Right hindlimb (tissue), 1 donor: ENCODE data around the gene FRS2.

Experiments used
- DNase-seq: peaks from one replicate; pipeline ENCODE4 v3.0.0-alpha.2; 2018

Gene FRS2

DNA sequence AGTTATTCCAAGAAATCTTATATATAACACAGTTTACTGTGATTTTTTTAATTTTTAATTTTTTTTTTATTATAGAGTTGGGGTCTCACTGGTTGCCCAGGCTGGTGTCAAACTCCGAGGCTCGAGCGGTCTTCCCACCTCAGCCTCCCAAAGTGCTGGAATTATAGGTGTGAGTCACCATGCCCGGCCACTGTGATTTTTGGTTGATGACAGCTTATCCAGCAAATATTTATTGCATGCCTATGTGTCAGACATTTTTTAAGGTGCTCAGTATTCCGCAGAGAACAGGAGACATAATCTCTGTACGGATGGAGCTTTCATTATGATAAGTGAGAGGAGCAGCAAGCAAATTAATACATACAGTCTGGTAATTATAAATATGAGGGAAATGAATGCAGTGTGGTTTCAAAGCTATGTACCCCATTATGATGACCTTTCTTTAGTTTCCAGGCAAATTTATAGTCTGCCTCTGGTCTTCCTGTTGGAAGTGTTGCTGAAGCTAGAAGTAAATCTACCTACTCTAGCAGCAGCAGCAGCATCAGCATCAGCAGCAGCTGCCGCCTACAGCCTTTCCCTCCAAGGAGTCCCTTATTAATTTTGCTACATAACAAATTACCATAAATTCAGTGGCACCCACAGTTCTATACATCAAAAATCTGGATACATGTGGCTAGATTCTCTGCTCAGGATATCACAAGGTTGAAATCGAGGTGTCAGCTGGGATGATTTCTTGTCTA is 32.3 kb downstream of the FRS2 start:
- no peak for DNase-seq

DNA sequence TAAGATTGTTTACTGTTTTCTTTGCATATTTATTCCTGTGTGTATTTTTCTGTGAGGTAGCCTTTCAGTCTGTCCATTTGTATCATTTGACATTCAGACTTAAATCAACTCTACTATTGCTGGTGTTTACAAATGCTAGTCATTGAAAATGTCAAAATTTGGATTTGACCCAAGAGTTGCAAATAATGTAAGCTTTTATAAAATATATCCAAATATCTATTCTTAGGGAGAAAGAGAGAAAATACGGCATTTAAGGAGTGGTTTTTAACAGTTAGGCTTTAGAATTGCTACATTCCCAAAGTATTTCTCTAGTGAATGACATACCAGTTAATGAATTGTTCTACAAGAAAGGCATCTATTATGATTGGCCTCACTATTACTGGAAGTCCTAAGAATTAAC is 37.9 kb downstream of the FRS2 start:
- DNase-seq: no peak

DNA sequence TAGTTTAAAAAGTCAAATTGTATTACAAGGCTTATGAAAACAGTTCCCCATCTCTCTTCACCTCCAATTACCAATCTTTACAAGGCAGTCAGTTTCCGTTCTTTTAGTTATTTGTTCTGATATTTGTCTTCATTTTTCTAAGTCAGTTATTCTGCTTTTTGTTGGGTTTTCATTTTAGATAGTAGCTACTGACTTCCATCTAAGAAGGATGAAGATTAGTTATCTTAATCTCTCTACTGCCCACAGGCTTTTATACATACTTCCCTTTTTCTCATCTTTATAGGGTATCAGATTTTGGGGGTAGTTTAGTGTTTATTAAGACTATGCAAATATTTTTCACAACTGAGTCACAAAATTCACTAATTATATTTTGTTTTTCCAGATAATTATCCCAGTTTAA is 38.4 kb downstream of the FRS2 start:
- no peak for DNase-seq

DNA sequence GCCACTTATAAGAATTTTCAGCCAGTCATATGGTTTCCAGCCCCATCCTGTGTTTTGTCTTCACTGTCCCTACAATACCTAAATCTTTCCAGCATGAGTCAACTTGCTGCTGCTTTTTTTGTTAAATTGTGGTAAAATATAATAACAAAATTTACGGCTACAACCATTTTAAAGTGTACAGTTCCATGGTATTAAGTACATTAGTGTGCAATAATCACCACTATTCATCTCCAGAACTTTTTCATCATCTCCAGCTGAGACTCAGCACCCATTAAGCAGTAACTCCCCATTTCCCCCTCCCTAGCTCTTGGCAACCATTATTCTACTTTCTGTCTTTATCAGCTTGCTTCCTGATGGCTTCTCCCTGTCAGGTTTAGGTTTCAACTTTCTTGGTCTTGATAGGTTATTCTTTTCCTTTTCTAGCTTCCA is 39.1 kb downstream of the FRS2 start:
- no peak for DNase-seq

DNA sequence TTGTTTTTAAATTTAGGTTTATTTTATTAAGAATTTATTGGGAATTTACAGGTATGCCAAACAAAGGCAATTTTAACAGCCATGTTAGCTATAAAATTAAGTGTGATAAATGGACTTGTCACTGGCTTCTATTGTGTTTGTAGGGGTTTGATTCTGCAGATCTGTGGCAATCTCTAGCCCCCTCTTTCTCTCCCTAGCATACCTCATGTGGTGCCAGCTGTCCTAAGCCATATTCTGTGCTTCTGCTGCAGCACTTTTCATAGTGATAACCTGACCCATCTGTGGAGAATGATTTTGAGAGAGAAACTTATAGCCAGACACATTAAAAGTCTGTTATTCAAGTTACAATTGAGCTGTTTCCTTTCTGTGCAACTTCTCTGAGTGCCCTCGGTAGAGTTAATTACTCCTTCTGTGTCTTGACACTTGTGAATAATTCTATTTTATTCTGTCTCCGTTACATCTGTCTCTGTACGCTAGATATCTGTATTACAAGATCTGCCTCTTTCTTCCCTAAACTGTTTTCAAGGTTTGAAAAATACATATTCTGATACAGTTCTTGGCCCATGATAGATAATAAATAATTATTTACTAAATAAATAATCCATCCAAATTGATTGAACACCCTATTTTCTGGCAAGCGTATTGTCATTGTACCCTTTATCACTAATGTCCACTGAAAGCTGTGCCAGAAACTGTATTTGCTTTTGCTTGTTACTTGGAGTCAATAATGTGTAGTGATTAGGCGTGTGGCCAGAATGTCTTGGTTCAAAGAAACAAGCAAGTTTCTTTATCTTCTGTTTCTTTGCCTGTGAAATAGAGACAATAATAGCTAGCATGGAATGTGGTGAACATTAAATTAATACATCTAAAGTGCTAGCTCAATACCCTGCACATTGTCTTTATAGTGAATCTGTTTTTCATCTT is 40.0 kb downstream of the FRS2 start:
- DNase-seq: no peak

DNA sequence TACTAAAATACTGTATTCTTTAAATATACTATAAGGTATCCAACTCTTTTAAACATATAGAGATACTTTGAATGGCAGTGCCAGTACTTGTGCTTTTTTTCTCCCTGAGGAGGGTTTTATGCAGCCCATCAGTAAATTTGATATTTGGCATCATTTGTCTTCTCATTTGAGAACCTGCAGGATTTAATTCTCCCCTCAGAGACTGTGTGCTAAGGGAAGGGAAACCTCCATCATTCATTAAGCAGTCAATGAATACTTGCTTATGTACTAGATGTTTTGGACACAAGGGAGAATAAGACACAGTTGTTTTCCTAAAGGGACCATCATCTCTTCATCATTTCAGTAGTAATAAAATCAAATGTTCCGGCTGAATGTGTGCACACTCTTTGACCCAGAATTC is 40.8 kb downstream of the FRS2 start:
- no peak for DNase-seq

DNA sequence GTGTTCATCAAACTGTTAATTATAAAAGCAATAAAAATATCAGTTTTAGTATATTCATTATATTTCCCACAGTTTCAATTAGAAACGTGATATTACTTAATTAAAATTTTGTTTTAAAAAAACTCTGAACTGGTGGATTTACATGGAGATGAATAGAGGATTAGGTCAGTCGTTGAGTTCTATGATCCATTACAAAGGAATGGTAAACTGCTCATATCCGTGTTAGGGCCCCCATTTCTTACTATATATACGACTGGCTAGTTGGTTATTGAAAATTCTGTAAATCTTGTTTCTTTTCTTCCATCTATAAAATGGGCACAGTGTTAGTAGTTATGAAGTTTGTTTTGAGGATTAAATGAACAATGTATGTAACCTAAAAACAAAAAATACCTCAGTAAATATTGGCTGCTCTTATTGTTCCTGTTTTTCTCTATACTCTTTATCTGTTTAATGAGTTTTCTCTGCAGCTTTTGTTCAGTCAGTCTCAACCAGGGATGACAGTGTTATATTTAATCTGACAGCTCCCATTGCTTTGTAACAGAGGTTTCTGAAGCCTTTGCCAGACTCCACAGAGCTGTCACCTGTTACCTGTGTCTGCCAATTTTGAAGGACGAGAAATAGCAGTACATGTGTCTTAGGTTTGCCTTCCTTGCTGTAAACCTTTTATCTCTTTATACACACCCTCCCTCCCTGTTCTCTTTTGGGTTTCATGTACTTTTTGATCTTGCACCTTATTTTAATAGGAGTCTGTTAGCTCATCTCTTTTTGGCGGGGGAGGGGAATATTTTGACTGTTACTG is 41.5 kb downstream of the FRS2 start:
- no peak for DNase-seq

DNA sequence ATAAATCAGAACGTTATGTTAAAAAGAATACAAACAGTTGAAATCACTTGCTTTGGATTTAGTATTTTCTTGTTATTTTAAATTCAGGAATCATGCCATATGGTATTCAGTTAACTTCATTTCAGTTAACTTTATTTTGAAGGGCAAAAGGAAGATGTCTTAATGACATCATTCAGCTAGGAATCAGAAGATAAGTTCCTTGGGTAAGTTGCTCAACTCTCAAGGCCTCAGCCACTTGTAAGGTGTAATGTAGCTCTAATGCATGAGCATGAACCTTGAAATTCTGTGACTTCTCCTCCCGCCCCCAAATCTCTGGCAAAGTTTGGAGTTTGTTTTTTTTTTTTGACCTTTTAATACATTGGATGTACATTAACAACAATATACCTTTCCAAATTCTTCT is 42.6 kb downstream of the FRS2 start:
- no peak for DNase-seq

DNA sequence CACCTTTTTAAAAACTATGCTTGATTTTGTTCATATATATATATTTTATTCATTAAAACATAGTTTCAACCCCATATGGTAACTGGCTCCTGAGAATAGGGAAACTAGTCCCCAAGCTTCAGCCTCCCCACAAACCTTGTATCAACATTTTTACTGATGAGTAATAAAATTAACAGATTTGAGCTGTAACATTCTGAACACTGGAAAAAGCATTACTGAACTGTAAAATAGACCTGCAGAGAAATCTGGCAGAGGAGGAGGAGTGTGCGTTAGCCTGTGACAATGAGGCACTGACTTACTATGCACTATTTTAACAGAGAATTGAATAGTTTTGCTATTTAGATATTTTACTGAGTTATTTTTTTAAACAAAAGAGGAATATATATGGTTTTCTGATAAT is 43.1 kb downstream of the FRS2 start:
- DNase-seq: no peak

DNA sequence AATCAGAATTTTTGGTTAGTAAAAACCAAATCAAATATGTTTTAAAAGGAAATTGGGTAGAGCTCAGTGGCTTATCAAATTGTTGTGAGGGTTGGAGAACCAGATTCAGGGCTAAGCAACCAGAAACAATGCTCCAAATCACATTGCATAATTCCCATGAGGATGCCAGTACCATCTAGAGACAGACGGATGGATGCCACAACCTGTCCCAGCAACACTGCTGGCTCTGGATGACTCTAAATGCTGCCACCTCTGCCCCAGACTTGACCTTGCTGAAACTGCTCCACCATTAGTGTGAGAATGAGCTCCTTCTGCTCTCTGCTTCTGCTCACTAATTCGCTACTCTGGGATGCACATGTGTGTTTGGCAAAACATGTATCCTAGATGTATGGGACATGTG is 43.9 kb downstream of the FRS2 start:
- DNase-seq: no peak

DNA sequence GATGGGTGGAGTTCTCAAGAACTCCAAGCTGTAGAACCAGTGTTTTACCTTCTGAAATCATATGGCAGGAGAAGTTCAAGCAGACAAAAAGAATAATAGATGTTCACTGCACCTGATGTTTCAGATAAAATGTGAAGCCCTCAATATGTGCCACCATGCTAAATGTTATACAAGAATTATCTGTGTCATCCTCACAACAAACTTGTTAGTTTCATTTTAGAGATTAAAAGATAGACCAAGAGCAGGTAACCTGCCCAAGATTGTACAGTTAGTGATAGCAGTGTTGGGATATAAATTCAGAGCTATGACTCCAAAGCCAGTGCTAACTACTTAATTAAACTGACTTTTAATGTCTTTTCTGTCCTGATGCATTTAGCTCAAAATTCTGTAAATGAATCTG is 44.7 kb downstream of the FRS2 start:
- DNase-seq: no peak

DNA sequence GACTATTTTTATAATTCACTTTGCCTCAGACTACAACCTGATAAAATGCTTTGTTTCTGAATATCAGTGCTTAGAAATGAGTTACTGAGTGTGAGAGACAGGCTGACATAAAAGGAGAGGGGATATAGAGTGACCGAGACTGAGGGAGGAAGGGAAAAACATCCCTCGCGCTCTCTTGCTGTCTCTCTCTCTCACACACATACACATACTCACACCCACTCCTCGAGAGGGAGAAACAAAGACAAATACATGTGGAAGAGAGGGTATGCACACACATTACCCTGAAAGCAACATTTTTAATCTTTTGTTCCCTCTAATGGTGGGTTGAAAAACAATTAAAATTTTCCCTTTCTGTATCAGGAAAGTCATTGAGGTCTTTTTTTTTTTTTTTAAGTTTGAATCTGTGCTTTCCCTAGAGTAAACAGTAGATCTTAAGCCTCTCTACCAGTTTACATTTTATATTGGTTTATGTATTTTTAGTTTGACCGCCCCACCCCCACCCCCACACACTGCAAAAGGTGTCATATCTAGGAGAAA is 45.3 kb downstream of the FRS2 start:
- DNase-seq: no peak

DNA sequence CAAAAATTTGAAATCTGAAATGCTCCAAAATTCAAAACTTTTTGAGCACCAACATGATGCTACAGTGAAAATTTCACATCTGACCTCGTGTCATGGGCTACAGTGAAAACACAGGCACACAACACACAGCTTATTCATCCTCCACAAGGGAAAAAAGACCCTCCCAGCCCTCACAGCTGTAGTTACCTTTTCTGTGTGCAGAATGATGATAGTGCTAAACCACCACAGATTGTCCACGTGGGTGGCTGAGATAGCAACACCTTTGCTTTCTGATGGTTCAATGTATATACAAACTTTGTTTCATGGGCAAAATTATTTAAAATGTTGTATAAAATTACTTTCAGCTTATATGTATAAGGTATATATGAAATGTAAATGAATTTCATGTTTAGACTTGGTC is 46.8 kb downstream of the FRS2 start:
- DNase-seq: no peak

DNA sequence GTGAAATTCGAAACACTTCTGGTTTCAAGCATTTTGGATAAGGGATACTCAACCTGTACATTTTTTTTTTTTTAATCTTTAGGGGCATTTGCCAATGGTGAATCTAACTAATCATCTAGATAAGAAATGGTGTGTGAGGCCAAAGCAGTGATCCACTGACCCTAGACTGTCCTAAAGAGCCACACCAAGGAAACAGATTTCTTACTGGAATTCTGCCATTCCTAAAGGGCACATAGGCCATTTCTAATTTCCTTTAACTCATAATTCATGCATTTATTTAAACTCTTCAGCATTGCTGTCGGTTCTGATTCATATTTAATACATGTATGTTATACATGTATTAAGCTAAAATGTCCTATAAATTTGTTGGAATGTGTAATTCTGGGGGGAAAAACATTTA is 47.2 kb downstream of the FRS2 start:
- no peak for DNase-seq

DNA sequence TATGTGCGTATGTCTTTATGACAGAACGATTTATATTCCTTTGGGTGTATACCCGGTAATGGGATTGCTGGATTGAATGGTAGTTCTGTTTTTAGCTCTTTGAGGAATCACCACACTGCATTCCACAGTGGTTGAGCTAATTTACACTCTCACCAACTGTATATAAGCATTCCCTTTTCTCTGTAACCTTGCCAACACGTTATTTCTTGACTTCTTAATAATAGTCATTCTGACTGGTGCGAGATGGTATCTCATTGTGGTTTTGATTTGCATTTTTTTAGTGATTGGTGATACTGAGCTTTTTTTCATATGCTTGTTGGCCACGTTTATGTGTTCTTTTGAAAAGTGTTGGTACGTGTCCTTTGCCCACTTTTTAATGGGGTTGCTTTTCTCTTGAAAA is 49.7 kb downstream of the FRS2 start:
- no peak for DNase-seq

DNA sequence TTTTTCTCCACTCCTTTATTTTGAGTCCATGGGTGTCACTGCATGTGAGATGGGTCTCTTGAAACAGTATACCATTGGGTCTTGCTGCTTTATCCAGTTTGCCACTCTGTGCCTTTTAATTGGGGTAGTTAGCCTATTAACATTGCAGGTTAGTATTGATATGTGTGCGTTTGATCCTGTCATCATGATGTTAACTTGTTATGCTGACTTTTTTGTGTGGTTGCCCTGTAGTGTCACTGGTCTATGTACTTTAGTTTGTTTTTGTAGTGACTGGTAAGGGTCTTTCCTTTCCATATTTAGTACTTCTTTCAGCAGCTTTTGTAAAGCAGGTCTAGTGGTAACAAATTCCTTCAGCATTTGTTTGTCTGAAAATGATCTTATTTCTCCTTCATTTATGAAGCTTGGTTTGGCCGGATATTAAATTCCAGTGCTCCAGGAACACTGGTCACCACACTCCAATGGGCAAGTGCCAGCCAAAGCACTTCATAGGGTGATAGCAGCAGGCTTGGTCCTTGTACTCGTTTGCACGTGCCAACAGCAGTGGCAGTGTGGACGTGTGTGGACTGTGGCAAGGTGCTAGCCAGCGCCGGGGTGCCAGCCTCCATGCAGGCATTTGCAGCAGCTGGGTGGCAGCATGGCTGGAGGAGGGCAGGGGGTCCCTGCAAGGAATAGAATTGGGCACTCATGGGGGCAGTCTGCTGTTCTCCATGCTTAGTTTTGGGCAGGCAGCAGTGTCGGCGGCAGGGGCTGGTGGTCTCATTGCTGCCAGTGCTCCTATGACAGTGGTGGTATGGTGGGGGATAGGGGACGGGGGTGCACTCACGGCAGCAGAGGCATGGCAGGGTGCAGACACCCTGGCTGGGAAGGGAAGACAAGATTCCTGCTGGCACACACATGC is 53.5 kb downstream of the FRS2 start:
- no peak for DNase-seq

DNA sequence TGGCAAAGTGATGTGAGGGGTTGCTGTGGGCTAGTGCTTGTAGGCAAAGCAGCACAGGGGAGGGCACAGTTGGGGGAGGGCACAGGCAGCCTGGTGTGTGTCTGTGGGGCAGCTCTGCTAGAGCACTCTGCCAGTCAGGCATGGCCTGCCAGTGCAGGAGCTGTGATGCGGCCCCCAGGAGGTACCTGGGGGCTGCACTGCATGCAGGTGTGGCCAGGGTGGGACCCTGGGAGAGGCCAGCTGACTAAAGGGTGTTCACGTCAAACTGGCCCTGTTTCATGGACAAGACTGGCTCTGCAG is 54.1 kb downstream of the FRS2 start:
- no peak for DNase-seq

DNA sequence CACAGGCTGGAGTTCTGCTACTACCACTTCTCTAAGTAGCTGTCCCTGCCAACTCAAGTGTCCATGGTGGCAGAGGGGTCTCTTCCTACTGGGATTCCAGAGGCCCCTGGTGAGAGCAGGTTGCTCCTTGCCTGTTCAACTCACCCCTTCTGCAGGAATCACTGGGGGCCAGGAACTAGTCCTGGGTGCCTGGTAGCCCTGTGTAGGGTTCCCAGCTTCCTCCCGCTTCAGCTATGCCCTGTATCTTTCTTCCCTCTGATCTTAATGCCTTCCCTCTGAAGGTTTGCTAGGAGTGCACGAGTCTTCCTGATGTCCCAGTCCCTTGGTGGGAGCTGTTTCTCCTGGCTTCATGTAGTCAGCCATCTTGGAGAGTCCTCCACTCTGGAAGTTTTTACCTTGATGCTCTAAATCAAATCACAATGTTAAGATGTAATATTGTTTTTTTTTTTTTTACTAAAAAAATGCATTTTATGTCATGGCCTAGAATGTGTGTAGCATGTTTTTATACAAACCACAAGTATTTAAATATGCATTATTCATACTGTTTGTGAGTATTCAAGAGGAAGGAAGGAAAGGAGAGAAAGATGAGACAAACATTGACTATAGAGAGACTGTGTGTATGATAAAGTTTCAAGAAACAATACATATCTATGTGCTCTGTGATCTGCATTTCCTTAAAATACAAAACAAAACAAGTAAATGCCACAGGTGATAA is 54.7 kb downstream of the FRS2 start:
- DNase-seq: no peak

DNA sequence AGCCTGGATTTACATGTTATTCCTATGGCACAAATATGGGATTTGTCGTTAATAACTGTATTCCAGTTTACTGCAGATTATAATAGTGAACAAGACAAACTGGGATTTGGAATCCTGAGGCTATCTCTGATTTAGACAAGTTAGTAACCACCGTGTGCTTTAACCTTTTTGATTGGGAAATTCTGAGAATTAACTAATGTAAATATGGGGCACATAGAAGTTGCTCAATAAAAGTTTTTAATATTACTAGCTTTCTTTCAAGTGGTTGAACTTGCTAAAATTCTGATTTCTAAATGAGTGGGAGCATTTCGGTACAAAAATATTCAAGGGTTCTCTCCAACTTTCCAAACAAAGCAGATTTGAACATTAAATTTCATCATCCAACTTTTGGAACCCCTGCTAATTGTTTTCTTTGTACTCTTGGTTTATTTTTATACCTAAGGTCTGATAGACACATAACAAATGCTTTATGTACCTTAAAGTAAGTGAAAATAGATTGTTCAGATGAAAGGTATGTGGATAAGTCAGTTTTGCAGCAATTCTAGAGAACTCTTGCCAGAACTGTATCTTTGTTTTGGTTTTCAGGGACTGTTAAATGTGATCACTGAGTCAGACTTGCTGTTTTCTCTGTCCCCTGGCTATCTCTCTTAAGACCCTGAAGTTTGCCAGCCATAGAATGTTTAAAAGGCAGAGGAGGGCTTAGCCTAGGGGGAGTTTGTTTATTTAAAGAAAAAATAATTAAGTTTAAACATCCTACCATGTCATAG is 57.5 kb downstream of the FRS2 start:
- no peak for DNase-seq

DNA sequence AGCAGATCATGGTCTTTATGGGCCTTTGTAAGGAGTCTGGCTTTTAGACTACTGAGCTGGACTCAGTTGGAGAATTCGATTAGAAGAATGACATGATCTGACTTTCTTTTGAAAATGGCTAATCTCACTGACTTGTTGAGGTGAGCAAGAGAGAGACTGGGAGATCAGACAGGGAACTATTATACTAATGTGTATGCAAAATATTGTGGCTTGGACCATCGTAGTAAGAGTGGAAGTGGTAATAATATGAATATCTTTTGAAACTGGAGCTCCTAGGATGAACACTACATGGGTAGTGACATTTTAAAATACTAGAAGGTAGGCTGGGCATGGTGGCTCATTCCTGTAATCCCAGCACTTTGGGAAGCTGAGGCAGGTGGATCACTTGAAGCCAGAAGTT is 58.8 kb downstream of the FRS2 start:
- no peak for DNase-seq

DNA sequence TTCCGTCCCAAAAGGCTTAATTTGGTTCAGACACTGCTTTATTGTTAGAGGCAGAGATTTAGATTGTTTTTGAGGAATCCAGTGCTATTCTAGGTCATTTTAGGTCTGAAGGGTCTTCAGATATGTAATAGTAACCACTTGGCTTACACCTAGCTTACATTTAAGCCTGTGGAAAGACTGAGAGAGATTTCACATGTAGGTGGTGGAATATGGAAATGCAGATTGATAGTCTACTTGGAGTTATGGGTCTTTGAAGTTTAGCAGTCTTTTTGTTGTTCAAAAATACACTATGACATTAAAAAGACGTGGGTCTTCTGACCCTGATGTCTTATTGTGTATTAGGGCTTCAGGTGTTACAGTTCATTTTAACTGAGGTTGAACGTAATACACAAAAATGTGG is 63.7 kb downstream of the FRS2 start:
- DNase-seq: no peak
